SK-N-MC (cell line): ENCODE measurements around the gene C12orf76.
"Not testable (repeated sequence)": the region's sequence is repeated elsewhere in the genome, so short reads cannot be mapped to it uniquely, and the experiment has no call there.

Experiments used
- EZH2 ChIP-seq: fragments of 200-600 bp; sonication (generic); IDR thresholded peaks from one replicate; pipeline ENCODE4 v1.6.1; 2017; ENCODE audit warnings: antibody characterized with exemption
- FOXP2 ChIP-seq: optimal IDR thresholded peaks from 2 replicates; pipeline ENCODE3; 2011; ENCODE audit warnings: mild to moderate bottlenecking, moderate library complexity; ENCODE audit not compliant: insufficient read depth; ENCODE audit errors: extremely low read length, control extremely low read depth
- POLR2AphosphoS5 ChIP-seq: IDR thresholded peaks from 2 replicates; pipeline ENCODE4 v1.6.1; 2012; ENCODE audit warnings: mild to moderate bottlenecking, low read depth, low read length, borderline replicate concordance

GRCh38 chr12:110056643-110057042 is 8.3 kb upstream of the C12orf76 start:
- TF ChIP-seq EZH2, POLR2AphosphoS5, FOXP2: not testable (repeated sequence)
